WTC11 (cell line): ENCODE measurements around the gene FGFR2. TPM values are rescaled to one million over a fixed set of nuclear protein-coding genes. Genes with fewer than 3 reads are reported as not detected.

Experiments used
- ATAC-seq: fragments of 200-7000 bp; cut with Tn5 transposase; 2 replicates; pipeline ENCODE4 v1.10.0; 2021; ENCODE audit warnings: mild to moderate bottlenecking, moderate library complexity
- CTCF ChIA-PET: fragments of 300-600 bp; sonication (Branson Sonifier 250); formaldehyde crosslinking; loops from one replicate; lab custom pipeline; 2021; ENCODE audit warnings: antibody characterized with exemption; lab: Charles Lee
- POLR2A ChIA-PET: fragments of 350-600 bp; sonication (Branson Sonifier 250); formaldehyde crosslinking; loops from one replicate; lab custom pipeline; 2021; ENCODE audit warnings: antibody characterized with exemption; lab: Charles Lee
- DNase-seq: peaks from one replicate; pipeline ENCODE4 v3.0.0; 2021; ENCODE audit warnings: low spot score
- H3K27ac Mint-ChIP-seq: 2 replicates; pipeline ENCODE4 v1.8.0; 2021; ENCODE audit warnings: mixed read lengths
- H3K27me3 Mint-ChIP-seq: 2 replicates; pipeline ENCODE4 v1.8.0; 2021; ENCODE audit warnings: low read depth, mild to moderate bottlenecking, moderate library complexity, mixed read lengths
- H3K36me3 Mint-ChIP-seq: 2 replicates; pipeline ENCODE4 v1.8.0; 2021; ENCODE audit warnings: mixed read lengths
- H3K4me1 Mint-ChIP-seq: 2 replicates; pipeline ENCODE4 v1.8.0; 2022; ENCODE audit warnings: mixed read lengths
- H3K4me3 Mint-ChIP-seq: 2 replicates; pipeline ENCODE4 v1.8.0; 2021; ENCODE audit warnings: mild to moderate bottlenecking, moderate library complexity, mixed read lengths
- H3K9me3 Mint-ChIP-seq: 2 replicates; pipeline ENCODE4 v1.8.0; 2021; ENCODE audit warnings: mixed read lengths
- CREM ChIP-seq: sonication (generic); formaldehyde crosslinking; IDR thresholded peaks from 2 replicates; pipeline ENCODE4 v1.8.1; 2022; ENCODE audit warnings: mild to moderate bottlenecking, missing genetic modification reagents, moderate library complexity
- KAT7 ChIP-seq: sonication (generic); formaldehyde crosslinking; IDR thresholded peaks from 2 replicates; pipeline ENCODE4 v1.8.1; 2023; ENCODE audit warnings: missing genetic modification reagents, mild to moderate bottlenecking, borderline replicate concordance
- MLX ChIP-seq: sonication (generic); formaldehyde crosslinking; IDR thresholded peaks from 2 replicates; pipeline ENCODE4 v1.8.1; 2023; ENCODE audit warnings: mild to moderate bottlenecking, missing genetic modification reagents, moderate library complexity
- NFATC4 ChIP-seq: fragments of 250-450 bp; sonication (Bioruptor Pico); IDR thresholded peaks from 2 replicates; pipeline ENCODE4 v1.9.0; 2021; ENCODE audit warnings: mild to moderate bottlenecking
- NFE2L1 ChIP-seq: sonication (generic); formaldehyde crosslinking; IDR thresholded peaks from 2 replicates; pipeline ENCODE4 v1.8.1; 2023; ENCODE audit warnings: missing genetic modification reagents
- PRDM15 ChIP-seq: sonication (generic); formaldehyde crosslinking; IDR thresholded peaks from 2 replicates; pipeline ENCODE4 v1.8.0; 2022; ENCODE audit warnings: missing genetic modification reagents
- RORB ChIP-seq: fragments of 250-450 bp; sonication (Bioruptor Pico); IDR thresholded peaks from 2 replicates; pipeline ENCODE4 v1.9.0; 2021; ENCODE audit warnings: mild to moderate bottlenecking
- SMAD3 ChIP-seq: sonication (generic); formaldehyde crosslinking; IDR thresholded peaks from 2 replicates; pipeline ENCODE4 v1.8.0; 2022; ENCODE audit warnings: missing genetic modification reagents, mild to moderate bottlenecking, borderline replicate concordance
- TCF7 ChIP-seq: sonication (generic); formaldehyde crosslinking; IDR thresholded peaks from 2 replicates; pipeline ENCODE4 v1.8.0; 2022; ENCODE audit warnings: mild to moderate bottlenecking, low read depth, missing genetic modification reagents, moderate library complexity
- TEAD4 ChIP-seq: sonication (generic); formaldehyde crosslinking; IDR thresholded peaks from 2 replicates; pipeline ENCODE4 v1.8.0; 2022; ENCODE audit warnings: mild to moderate bottlenecking, missing genetic modification reagents
- TP53 ChIP-seq: sonication (generic); formaldehyde crosslinking; IDR thresholded peaks from 2 replicates; pipeline ENCODE4 v1.8.1; 2023; ENCODE audit warnings: mild to moderate bottlenecking, missing genetic modification reagents
- ZNF416 ChIP-seq: fragments of 250-450 bp; sonication (Bioruptor Pico); IDR thresholded peaks from 2 replicates; pipeline ENCODE4 v1.9.0; 2021; ENCODE audit warnings: mild to moderate bottlenecking, inconsistent platforms
- ZNF425 ChIP-seq: fragments of 250-450 bp; sonication (Bioruptor Pico); conservative IDR thresholded peaks from 2 replicates; pipeline ENCODE4 v1.9.0; 2021; ENCODE audit warnings: mild to moderate bottlenecking
- total RNA-seq: library from RNA; stranded (reverse); gene quantifications from 3 replicates; pipeline ENCODE4 v1.2.3, GENCODE V29; 2021
- TF ChIP-seq, protein P1 (sequence below): fragments of 250-450 bp; sonication (Bioruptor Pico); IDR thresholded peaks from 2 replicates; pipeline ENCODE4 v1.9.0; 2021; ENCODE audit warnings: mild to moderate bottlenecking
- TF ChIP-seq, protein P2 (sequence below): fragments of 200-600 bp; IDR thresholded peaks from 2 replicates; pipeline ENCODE4 v1.8.0; 2022; ENCODE audit warnings: antibody characterized with exemption

The FGFR2 gene
- total RNA-seq, 1 experiment from 2014 or later: 95.0 TPM

- ChIA-PET CTCF (no interaction called here), POLR2A (no interaction called here)
- Mint-ChIP-seq H3K27me3 (no peaks in the 10 kb centered on the region), H3K4me1 (no peaks in the 10 kb centered on the region), H3K9me3 (no peaks in the 10 kb centered on the region), H3K36me3 (no peaks in the 10 kb centered on the region), H3K4me3 (no peak overlapping the region), H3K27ac (no peak overlapping the region)
- no peak for ATAC-seq
- no peak for TF ChIP-seq ZNF425 (CRISPR knock-in tag)
- TF ChIP-seq ZNF416 (CRISPR knock-in tag): no peak
- TF ChIP-seq PRDM15 (CRISPR knock-in tag): no peak
- TF ChIP-seq, protein P1, sequence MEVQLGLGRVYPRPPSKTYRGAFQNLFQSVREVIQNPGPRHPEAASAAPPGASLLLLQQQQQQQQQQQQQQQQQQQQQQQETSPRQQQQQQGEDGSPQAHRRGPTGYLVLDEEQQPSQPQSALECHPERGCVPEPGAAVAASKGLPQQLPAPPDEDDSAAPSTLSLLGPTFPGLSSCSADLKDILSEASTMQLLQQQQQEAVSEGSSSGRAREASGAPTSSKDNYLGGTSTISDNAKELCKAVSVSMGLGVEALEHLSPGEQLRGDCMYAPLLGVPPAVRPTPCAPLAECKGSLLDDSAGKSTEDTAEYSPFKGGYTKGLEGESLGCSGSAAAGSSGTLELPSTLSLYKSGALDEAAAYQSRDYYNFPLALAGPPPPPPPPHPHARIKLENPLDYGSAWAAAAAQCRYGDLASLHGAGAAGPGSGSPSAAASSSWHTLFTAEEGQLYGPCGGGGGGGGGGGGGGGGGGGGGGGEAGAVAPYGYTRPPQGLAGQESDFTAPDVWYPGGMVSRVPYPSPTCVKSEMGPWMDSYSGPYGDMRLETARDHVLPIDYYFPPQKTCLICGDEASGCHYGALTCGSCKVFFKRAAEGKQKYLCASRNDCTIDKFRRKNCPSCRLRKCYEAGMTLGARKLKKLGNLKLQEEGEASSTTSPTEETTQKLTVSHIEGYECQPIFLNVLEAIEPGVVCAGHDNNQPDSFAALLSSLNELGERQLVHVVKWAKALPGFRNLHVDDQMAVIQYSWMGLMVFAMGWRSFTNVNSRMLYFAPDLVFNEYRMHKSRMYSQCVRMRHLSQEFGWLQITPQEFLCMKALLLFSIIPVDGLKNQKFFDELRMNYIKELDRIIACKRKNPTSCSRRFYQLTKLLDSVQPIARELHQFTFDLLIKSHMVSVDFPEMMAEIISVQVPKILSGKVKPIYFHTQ: no peak
- no peak for TF ChIP-seq KAT7 (CRISPR knock-in tag)
- no peak for TF ChIP-seq SMAD3 (CRISPR knock-in tag)
- no peak for TF ChIP-seq RORB (CRISPR knock-in tag)
- no peak for TF ChIP-seq NFATC4 (CRISPR knock-in tag)
- TF ChIP-seq TCF7 (CRISPR knock-in tag): no peak
- TF ChIP-seq, protein P2, sequence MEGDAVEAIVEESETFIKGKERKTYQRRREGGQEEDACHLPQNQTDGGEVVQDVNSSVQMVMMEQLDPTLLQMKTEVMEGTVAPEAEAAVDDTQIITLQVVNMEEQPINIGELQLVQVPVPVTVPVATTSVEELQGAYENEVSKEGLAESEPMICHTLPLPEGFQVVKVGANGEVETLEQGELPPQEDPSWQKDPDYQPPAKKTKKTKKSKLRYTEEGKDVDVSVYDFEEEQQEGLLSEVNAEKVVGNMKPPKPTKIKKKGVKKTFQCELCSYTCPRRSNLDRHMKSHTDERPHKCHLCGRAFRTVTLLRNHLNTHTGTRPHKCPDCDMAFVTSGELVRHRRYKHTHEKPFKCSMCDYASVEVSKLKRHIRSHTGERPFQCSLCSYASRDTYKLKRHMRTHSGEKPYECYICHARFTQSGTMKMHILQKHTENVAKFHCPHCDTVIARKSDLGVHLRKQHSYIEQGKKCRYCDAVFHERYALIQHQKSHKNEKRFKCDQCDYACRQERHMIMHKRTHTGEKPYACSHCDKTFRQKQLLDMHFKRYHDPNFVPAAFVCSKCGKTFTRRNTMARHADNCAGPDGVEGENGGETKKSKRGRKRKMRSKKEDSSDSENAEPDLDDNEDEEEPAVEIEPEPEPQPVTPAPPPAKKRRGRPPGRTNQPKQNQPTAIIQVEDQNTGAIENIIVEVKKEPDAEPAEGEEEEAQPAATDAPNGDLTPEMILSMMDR: no peak
- TF ChIP-seq CREM (CRISPR knock-in tag): no peak
- TF ChIP-seq NFE2L1 (CRISPR knock-in tag): no peak
- no peak for TF ChIP-seq MLX (CRISPR knock-in tag)
- TF ChIP-seq TEAD4 (CRISPR knock-in tag): no peak
- TF ChIP-seq TP53: no peak
- no peak for DNase-seq
These were observed 148.7 kb downstream of the FGFR2 start for GRCh38 chr10:121449482-121449924.
